ENCODE results near the gene PARD3B.

DNA sequence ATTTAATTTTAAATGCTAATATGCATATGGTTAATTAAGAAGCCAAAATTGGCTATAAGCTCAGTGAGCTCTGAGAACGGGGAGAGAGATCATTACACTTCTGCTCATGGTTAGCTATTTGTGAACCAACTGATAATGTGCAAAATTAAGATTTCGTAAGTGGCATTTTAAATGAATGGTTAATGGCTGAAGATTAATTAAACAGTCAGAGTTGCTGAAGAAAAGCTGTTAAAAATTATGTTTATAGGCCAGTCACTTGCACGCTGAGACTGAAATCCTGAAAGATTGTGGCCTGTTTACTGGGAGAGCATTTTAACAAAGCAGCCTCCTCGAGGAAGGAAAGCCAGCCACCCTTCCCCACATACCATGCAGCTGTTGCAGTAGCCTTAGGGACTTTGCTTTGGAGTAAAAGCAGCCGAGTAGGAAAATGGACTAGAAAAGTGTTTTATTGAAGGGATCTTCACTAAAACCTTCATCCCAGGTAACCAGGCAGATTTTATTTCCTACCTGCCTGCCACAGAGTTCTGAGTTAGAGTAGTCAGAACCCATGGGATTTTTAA lies 918.3 kb downstream of the PARD3B start:
- TF ChIP-seq, protein P1, sequence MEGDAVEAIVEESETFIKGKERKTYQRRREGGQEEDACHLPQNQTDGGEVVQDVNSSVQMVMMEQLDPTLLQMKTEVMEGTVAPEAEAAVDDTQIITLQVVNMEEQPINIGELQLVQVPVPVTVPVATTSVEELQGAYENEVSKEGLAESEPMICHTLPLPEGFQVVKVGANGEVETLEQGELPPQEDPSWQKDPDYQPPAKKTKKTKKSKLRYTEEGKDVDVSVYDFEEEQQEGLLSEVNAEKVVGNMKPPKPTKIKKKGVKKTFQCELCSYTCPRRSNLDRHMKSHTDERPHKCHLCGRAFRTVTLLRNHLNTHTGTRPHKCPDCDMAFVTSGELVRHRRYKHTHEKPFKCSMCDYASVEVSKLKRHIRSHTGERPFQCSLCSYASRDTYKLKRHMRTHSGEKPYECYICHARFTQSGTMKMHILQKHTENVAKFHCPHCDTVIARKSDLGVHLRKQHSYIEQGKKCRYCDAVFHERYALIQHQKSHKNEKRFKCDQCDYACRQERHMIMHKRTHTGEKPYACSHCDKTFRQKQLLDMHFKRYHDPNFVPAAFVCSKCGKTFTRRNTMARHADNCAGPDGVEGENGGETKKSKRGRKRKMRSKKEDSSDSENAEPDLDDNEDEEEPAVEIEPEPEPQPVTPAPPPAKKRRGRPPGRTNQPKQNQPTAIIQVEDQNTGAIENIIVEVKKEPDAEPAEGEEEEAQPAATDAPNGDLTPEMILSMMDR (IDR thresholded peaks at IDR 0.05; ENCODE audit: borderline replicate concordance, extremely low read depth, low read length, poor library complexity, severe bottlenecking): no peak
- no peak for TF ChIP-seq EZH2 (IDR thresholded peaks at IDR 0.05; ENCODE audit: borderline replicate concordance, low read depth, low read length, severe bottlenecking)

Data from DND-41 (cell line).